Mucosa of gallbladder (tissue), 1 donor: ENCODE results near the gene EIF4G3. TPM values are rescaled to one million over a fixed set of nuclear protein-coding genes. Genes with fewer than 3 reads are reported as not detected.
"Not testable (repeated sequence)": the region's sequence is repeated elsewhere in the genome, so short reads cannot be mapped to it uniquely, and the experiment has no call there.

ENCODE experiments used
- DNase-seq: peaks from one replicate; pipeline ENCODE4 v3.0.0-alpha.2; 2020; ENCODE audit warnings: low spot score
- total RNA-seq: library from RNA; stranded (reverse); gene quantifications from one replicate; pipeline ENCODE4 v1.2.1, GENCODE V29; 2021
- donor health status: DM: no; HTN: no; CAD: no.

EIF4G3 gene
- total RNA-seq, 1 donor from 2014 or later = 63.9 TPM

DNA sequence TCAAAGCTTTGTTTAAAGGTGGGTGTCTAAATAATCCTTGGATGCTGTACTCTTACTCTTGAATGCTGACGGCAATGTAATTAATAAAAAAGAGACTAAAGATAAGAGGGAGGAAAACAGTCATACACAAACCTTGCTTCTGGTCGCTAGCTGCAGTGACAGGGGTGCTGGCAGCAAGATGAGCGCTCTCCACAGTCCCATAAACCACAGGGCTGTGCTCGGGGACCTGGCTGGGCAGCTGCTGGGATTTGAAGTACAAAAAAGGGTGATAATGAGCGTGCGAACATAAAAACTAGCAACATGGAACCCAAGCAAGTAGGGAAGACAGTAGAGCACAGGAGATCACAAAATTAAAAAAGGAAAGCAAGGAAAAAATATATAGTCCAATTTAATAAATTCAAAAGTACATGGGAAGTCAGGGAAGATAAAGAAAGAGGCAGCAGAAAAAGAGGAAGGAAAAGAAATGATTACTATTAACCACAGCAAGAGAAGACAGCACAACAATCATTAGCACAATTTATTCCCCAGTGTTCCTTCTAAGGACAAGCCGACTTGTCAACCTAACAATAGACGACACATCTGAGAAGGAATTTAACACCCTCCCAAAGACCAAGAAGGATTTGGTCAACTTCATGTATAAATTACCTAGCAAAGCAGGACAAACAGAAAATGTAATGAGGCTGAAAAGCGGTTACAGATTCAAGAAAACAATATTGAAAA is 226.7 kb downstream of the EIF4G3 start:
- no peak for DNase-seq

- DNase-seq = no peak
Observed at GRCh38 chr1:20948101-20948500, 228.6 kb downstream of the EIF4G3 start.

GRCh38 chr1:20947409-20947808 is 229.3 kb downstream of the EIF4G3 start:
- no peak for DNase-seq

- DNase-seq = no peak
Observed at GRCh38 chr1:20936621-20937020, 240.1 kb downstream of the EIF4G3 start.

GRCh38 chr1:20936216-20936615 is 240.5 kb downstream of the EIF4G3 start:
- no peak for DNase-seq

DNA sequence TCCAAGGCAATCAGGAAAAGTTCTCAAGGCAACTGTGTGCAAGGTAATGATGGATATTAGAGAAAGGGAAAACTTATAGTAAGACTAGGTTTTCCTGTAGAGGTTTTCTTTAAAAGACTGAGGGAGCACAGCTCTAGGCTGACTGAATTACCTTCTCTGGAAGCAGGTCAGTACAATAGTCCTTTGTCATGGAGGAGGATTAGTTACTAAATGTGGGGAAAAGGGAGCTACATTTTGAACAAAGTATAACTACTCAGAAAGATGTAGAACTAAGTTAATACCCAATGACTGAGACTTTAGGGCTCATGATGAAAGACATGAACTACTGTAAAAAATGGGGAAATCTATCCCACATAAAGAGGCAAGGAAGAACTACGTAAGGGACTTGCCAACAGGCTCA is 241.0 kb downstream of the EIF4G3 start:
- DNase-seq = no peak

DNA sequence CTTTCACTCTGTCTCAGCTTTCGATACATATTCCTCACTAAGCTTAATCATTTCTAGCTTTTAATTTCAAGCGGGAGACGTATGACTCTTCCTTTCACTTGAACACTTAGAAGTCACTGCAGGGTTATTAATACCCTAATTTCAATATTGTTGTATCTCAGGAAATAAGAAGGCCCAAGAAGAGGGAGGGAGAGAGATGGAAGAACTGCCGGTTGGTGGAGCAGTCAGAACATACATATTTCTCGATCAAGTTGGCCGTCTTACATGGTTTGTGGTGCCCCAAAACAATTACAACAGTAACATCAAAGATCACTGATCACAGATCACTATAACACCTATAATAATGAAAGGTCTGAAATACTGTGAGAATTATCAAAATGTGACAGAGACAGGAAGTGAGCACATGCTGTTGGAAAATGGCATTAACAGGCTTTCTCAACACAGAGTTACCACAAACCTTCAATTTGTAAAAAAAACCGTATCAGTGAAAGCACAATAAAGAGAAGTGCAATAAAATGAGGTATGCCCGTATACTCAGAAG is 244.2 kb downstream of the EIF4G3 start:
- no peak for DNase-seq

GRCh38 chr1:20931930-20932436 is 244.7 kb downstream of the EIF4G3 start:
- DNase-seq = no peak

DNA sequence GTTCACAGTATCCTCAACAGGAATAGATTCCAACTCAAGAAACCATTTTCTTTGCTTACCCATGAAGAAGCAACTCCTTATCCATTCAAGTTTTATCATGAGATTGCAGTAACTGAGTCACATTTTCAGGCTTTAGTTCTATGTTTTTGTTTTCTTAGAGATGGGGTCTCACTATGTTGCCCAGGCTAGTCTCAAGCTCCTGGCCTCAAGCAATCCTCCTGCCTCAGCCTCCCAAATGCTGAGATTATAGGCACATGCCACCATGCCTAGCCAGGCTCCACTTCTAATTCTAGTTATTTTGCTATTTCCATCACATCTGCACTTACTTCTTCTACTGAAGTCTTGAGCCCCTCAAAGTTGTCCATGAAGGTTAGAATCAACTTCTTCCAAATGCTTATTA is 246.3 kb downstream of the EIF4G3 start:
- no peak for DNase-seq

GRCh38 chr1:20928146-20928545 is 248.6 kb downstream of the EIF4G3 start:
- no peak for DNase-seq

GRCh38 chr1:20921285-20921684 is 255.4 kb downstream of the EIF4G3 start:
- no peak for DNase-seq

- no peak for DNase-seq
Observed at GRCh38 chr1:20913242-20913641, 263.5 kb downstream of the EIF4G3 start.

DNA sequence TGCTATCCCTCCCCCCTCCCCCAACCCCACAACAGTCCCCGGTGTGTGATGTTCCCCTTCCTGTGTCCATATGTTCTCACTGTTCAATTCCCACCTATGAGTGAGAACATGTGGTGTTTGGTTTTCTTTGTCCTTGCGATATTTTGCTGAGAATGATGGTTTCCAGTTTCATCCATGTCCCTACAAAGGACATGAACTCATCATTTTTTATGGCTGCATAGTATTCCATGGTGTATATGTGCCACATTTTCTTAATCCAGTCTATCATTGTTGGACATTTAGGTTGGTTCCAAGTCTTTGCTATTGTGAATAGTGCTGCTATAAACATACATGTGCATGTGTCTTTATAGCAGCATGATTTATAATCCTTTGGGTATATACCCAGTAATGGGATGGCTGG is 269.2 kb downstream of the EIF4G3 start:
- DNase-seq = not testable (repeated sequence)

- no peak for DNase-seq
Observed at GRCh38 chr1:20903437-20903836, 273.3 kb downstream of the EIF4G3 start.

DNA sequence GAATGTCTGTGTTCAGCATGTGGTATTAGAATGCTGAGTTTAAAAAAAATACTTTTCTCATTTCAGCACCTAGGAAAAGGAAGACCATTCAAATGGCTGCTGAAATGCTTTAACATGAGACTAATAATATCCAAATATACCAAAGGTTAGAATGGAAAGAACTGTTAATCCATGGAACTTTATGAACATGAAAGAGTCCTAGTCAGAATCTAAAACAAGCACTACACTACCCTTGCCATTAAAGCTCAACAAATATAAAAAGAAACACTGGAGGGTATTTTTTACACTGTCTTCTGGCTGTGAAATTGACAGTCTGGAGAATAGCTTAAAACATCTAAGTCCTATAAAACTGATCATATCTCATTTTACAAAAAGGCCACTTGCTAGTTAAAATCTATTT is 276.6 kb downstream of the EIF4G3 start:
- DNase-seq = no peak

GRCh38 chr1:20899154-20899972 is 277.3 kb downstream of the EIF4G3 start:
- DNase-seq = no peak

- no peak for DNase-seq
Observed at GRCh38 chr1:20896826-20897225, 279.9 kb downstream of the EIF4G3 start.

- DNase-seq = no peak
Observed at GRCh38 chr1:20893931-20894330, 282.8 kb downstream of the EIF4G3 start.

DNA sequence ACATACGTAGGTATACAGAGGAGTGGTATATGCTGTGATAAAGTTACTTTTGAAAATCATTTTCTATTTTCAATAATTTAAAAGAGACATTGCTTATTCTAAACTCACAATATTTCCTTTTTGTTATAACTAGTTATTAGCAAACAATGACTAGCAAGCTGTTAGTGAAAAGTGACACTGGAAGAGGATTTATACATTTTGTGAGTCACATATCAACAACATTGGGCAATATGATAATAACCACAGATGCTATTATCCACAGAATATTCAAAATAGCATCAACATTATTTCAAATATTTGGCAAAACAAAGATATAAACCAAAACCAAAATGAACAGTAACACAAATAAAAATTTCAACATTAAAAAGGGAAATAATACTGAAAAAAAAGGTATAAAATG is 285.6 kb downstream of the EIF4G3 start:
- DNase-seq = no peak

- DNase-seq = no peak
Observed at GRCh38 chr1:20887246-20887645, 289.5 kb downstream of the EIF4G3 start.

DNA sequence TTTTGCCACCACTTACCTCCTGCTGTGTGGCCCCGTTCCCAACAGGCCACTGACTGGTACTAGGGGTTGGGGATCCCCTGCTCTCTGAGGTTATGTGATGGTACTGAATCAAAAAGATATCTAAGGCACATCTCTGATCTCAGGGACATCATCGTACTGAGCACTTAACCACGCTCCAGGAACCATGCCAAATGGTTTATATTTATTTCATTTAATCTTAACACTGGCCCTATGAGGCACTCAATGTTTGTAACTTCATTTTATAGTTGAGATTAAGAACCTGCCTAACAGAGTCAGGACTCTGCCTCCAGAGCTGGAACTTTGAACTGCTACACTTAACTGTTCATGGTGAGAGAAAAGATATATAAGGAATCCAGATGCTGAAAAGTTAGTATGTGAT is 291.6 kb downstream of the EIF4G3 start:
- no peak for DNase-seq

DNA sequence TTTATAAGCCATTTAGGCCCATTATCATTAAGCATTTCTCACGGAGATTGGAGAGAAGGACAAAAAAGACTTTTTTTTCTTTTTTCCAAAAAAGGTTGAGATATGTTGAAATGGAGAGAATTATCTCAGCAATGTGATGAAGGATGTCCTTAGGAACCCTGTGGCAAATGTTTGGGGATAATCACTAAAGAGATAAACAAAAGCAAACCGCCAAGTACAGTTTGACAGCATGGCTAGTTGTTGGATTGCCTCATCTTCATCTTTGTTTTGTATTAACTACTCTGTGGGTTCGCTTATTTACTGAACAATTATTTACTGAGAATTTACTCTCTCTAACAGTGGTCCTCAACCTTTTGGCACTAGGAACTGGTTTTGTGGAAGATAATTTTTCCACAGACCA is 292.2 kb downstream of the EIF4G3 start:
- DNase-seq = no peak

GRCh38 chr1:20883766-20884165 is 292.9 kb downstream of the EIF4G3 start:
- DNase-seq = no peak
